Stimulated activated CD4-positive, alpha-beta T cell treated with anti-CD3 and anti-CD28 coated beads, Interleukin-4, amount 100 ng/mL, for 48 hours (primary cell): ENCODE measurements around the gene ARL14EPL.
"Not testable (repeated sequence)": the region's sequence is repeated elsewhere in the genome, so short reads cannot be mapped to it uniquely, and the experiment has no call there.

Source experiments
- DNase-seq, 2 donors: peaks; one replicate each; pipeline ENCODE4 v3.0.0-alpha.2; 2020; ENCODE audit warnings: low read depth in 2 of 2

The ARL14EPL gene

GRCh38 chr5:116046823-116047222 lies 14.6 kb downstream of the ARL14EPL start:
- no peak for DNase-seq

DNA sequence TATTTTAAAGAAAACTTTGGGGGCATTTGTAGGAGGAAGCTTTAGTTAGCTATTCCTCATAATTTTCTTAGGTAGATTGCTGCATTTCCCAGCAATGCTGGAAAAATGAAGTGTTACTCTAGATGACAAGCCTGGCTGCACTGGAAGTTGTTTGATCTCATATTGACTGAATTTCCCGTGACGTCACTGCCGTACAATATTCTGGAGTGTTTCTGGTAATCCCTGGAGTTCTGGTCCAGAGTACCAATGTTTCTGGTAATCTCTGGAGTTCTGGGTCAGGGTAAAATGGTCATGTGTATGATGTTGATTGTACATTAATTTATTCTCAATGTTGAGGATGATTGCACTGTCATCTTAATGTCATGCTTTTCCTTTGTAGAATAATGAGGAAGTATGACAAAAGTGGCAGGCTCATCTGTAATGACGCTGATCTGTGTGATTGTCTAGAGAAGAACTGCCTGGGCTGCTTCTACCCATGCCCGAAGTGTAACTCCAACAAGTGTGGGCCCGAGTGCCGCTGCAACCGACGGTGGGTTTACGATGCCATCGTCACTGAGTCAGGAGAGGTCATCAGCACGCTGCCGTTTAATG lies 26.2 kb downstream of the ARL14EPL start:
- no peak for DNase-seq

DNA sequence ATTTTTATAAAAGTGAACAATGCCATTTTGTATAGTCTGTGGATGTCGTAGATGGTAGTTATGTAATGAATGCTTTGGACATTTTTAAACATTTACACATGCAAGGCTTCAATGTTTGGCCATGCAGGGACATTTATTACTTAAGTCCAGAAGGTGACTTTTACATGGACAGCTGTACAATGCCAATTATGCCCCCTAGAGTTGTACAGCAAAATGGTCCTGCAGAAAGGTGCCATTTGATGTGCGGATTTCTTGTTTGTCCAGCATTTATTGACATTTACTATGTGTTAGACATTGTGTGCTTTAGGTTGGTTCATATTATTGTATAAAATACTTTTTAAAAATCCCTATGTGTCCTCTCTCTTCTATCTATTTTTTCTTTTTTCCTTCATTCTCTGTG lies 30.1 kb downstream of the ARL14EPL start:
- no peak for DNase-seq

DNA sequence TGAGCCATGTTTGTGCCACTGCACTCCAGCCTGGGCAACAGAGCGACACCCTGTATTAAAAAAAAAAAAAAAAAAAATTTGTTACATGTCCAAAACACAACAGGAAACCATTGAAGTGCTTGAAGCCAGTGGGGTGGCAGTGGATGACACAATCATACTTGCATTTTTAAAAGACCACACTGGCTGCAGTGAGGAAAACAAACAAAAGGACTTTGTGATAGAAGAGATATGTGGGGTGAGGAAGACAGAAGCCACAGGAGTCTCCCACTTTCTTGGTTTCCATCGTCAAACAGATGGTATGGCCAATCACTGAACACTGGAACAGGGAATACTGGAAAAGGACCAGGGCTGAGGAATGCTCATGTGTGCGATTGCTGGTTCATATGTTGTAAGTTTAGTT lies 31.7 kb downstream of the ARL14EPL start:
- DNase-seq = no peak

DNA sequence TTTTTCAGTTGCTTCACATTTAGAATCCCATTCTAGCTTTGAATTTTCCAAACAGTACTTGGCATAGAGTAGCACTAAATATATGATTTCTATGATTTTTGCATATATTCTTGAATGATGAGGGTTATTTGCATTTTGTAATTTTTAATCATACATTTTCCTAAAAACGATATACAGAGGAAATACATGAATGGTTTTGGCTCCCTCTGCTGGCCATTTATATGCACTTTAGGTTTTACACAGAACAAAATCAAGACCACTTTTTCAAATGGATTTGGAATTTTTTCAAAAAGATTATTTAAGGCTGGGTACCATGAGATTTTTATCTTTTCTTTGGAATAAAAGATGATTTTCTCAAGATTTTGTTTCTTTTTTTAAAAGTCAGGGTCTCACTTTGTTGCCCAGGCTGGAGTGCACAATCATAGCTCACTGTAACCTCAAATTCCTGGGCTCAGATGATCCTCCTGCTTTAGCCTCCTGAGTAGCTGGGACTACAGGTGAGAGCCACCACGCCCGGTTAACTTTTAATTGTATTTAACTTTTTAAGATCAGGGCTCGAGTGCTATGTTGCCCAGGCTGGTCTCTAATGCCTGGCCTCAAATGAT lies 35.9 kb downstream of the ARL14EPL start:
- peak in 1 of 2 donors; percentile 23 for DNase-seq

- no peak for DNase-seq
Observed at GRCh38 chr5:116071211-116071610, 38.9 kb downstream of the ARL14EPL start.

- no peak for DNase-seq
Observed at GRCh38 chr5:116075191-116075831, 43.0 kb downstream of the ARL14EPL start.

DNA sequence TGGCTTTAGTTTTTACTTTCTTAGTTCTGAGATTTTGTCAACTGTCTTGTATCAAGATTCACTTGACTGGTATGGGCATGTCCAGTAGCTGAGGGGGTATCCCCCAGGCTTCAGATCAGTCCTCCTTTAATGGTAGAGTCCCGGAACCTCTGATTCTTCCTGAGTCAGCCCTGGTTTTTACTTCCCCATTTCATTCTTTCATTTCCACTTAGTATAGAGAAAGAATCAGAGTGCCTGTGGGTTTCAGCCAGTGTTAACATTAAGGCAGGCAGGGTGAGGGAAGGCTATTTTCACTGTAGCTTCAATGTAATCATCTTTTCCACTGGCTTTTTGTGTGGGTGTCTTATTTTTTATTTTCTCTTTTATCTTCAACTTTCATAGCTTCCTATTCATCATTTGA lies 44.2 kb downstream of the ARL14EPL start:
- peak in 1 of 2 donors; percentile 4 for DNase-seq

DNA sequence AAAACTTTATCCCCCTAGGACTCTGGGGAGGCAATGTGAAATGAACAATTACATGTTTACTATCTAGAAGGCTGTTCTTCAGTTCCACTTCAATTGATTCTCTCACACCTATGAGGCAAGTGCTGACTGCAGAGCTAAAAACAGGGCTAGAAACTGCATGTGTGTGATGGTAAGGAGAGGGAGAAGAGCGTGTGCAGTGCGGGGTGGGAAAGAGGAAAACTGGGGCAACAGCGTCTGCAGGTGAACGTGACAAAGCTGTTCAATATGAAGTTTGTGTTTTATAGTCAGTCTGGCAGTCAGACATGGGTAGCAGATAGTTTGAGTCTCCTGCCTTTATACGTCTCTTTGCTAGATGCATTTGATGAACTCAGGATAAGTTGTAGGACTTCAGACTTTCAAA lies 45.9 kb downstream of the ARL14EPL start:
- no peak for DNase-seq

- peak; percentile 16 for DNase-seq
Observed at GRCh38 chr5:116084287-116084691, 52.0 kb downstream of the ARL14EPL start.

DNA sequence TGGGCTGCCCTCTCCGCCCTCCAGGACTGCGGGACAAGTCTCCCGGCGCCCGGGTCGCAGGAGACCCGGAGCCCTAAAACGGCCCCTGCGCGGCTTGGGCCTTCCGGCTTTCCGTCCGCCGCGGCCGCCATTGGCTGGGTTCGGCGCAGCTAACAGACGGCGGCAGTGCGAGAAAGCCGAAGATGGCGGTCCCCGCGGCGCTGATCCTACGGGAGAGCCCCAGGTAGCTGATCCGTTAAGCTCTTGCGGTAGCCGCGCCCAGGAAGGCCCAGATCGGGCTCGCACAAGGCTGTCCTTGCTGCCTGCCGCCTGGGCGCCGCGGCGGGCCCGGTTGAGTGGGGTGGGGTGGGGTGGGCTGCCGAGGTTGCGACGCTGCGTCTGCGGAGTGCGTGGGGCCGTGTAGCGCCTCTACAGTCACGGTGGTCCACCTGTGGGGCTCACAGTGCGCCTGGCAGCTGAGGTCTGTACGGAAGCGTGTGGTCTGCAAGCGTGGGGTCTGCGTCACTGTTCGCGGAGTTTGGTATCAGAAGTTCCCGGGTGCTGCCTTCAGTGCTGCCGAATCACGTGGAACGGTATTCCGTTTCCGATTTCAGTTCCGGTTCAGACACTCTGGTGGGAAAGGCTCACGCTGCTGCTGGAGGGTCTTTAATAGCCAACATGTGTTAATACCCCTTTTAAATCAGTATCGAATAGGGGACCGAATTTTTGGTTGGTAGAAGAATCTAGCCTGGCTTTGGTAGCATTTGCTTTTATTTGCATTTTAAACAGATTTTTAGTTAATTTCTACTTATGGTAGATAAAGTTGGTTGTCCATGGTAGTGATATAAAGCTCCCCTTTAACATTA lies 52.8 kb downstream of the ARL14EPL start, which contains the start of gene COMMD10:
Gene COMMD10, plus strand, starts transcription at position 155 of the 845 bp plus-strand sequence.
- peak; percentile 63 to 65 for DNase-seq

GRCh38 chr5:116086309-116086708 lies 54.0 kb downstream of the ARL14EPL start:
- DNase-seq = not testable (repeated sequence)

GRCh38 chr5:116088062-116088461 lies 55.8 kb downstream of the ARL14EPL start:
- no peak for DNase-seq

DNA sequence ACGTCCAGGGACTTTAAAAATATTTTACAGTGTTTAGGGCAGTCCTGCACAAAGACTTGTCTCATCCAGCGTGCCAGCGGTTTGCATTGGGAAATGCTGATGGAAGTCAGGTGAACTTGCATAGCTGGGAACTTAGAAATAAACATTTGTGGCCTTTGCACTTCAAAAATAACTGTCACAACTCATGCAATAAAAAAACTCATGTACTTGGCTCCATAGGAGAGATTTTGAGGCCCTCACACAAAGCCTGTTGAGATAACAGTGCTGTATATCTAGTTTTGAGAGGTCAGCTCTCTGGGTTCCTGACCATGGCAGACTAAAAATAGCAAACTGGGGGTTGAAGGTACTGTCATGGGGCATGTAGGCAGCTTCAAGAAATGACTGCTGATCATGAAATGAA lies 58.0 kb downstream of the ARL14EPL start:
- no peak for DNase-seq

GRCh38 chr5:116091416-116091815 lies 59.1 kb downstream of the ARL14EPL start:
- no peak for DNase-seq

- DNase-seq = no peak
Observed at GRCh38 chr5:116097301-116097700, 65.0 kb downstream of the ARL14EPL start.

DNA sequence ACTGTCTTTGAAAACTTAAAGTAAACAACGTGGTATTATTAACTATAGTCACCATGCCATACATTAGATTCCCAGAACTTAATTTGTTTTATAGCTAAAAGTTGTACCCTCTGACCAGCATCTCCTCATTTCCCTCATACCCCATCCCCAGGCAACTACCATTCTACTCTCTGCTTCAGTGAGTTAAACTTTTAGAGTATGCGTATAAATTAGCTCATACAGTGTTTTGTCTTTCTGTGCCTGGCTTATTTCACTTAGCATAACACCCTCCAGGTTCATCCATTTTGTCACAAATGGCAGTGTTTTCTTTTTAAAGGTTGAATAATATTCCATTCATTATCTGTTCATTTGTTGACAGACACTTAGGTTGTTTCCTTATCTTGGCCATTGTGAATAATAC lies 66.7 kb downstream of the ARL14EPL start:
- DNase-seq = no peak

DNA sequence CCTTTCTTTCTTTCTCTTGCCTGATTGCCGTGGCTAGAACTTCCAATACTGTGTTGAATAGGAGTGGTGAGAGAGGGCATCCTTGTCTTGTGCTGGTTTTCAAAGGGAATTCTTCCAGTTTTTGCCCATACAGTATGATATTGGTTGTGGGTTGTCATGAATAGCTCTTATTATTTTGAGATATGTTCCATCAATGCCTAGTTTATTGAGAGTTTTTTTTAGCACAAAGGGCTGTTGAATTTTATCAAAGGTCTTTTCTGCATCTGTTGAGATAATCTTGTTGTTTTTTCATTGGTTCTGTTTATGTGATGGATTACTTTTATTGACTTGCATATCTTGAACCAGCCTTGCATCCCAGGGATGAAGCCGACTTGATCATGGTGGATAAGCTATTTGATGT lies 72.7 kb downstream of the ARL14EPL start:
- not testable (repeated sequence) for DNase-seq
